Mammary epithelial cell (primary cell): ENCODE measurements around the gene UBAC2.

Experiments
- EZH2 ChIP-seq: IDR thresholded peaks from 2 replicates; pipeline ENCODE4 v1.6.1; 2012; ENCODE audit warnings: low read length, inconsistent platforms, borderline replicate concordance
- TF ChIP-seq, protein P1 (sequence below), 2 donors: IDR thresholded peaks in 1 of 2; conservative IDR thresholded peaks in 1 of 2; 2 replicates each; pipeline ENCODE4 v1.5.1; 2011 to 2012; ENCODE audit warnings: inconsistent platforms in 2 of 2, low read length in 2 of 2, mild to moderate bottlenecking in 2 of 2, control low read depth in 1 of 2, low read depth in 1 of 2; ENCODE audit not compliant: insufficient read depth in 1 of 2; ENCODE audit errors: extremely low read depth in 1 of 2

DNA sequence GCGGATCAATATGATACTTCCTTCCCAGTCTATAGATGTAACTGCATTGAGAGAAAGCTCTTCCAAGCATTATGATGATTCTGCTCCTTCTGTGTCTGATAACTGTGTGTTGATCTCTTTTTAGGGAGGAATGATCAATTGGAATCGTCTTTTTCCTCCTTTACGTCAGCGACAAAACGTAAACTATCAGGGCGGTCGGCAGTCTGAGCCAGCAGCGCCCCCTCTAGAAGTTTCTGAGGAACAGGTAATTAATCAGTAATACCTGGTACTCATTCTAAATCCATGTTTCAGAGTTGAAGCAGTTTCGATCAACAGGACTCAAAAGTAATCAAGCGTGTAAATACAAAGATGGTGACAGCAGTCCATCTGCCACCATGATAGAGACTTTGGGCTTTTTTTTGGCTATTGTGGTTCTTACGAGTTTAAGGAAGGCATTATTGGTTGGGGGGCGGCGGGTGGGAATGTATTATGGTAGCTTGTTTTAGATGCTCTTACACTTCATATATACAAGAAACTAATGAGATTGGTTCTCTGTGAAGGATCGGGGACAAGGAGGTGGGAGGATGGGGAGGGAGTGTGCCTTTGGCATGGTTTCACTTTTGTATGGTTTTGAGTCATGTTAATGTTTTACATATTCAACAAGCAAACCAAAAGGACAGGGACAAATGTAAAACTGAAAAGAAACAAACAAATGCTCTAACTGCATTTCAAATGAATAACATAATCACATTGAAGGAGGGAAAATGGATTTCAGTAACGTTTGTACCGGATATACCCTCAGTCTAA, 167.2 kb downstream of the UBAC2 start:
- TF ChIP-seq, protein P1, sequence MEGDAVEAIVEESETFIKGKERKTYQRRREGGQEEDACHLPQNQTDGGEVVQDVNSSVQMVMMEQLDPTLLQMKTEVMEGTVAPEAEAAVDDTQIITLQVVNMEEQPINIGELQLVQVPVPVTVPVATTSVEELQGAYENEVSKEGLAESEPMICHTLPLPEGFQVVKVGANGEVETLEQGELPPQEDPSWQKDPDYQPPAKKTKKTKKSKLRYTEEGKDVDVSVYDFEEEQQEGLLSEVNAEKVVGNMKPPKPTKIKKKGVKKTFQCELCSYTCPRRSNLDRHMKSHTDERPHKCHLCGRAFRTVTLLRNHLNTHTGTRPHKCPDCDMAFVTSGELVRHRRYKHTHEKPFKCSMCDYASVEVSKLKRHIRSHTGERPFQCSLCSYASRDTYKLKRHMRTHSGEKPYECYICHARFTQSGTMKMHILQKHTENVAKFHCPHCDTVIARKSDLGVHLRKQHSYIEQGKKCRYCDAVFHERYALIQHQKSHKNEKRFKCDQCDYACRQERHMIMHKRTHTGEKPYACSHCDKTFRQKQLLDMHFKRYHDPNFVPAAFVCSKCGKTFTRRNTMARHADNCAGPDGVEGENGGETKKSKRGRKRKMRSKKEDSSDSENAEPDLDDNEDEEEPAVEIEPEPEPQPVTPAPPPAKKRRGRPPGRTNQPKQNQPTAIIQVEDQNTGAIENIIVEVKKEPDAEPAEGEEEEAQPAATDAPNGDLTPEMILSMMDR (conservative IDR thresholded peaks at IDR 0.05 in 1 of 2, IDR thresholded peaks at IDR 0.05 in 1 of 2; ENCODE audit: extremely low read depth in 1 of 2, insufficient read depth in 1 of 2, low read depth in 1 of 2, low read length in 2 of 2) = no peak
- no peak for TF ChIP-seq EZH2
